GM12875 (cell line): Measurements from ENCODE around the gene KIAA1958.

Experiments used
- H3K4me3 ChIP-seq: one replicate; pipeline ENCODE4 v1.5.1; 2011; ENCODE audit warnings: low read depth, low read length, control low read depth
- TF ChIP-seq, protein P1 (sequence below): IDR thresholded peaks from 2 replicates; pipeline ENCODE4 v1.5.1; 2011; ENCODE audit warnings: low read depth, mild to moderate bottlenecking, control low read depth, inconsistent platforms, low read length, moderate library complexity, borderline replicate concordance; ENCODE audit not compliant: insufficient read depth

Gene KIAA1958

GRCh38 chr9:112599732-112600131 is 113.1 kb downstream of the KIAA1958 start:
- TF ChIP-seq, protein P1, sequence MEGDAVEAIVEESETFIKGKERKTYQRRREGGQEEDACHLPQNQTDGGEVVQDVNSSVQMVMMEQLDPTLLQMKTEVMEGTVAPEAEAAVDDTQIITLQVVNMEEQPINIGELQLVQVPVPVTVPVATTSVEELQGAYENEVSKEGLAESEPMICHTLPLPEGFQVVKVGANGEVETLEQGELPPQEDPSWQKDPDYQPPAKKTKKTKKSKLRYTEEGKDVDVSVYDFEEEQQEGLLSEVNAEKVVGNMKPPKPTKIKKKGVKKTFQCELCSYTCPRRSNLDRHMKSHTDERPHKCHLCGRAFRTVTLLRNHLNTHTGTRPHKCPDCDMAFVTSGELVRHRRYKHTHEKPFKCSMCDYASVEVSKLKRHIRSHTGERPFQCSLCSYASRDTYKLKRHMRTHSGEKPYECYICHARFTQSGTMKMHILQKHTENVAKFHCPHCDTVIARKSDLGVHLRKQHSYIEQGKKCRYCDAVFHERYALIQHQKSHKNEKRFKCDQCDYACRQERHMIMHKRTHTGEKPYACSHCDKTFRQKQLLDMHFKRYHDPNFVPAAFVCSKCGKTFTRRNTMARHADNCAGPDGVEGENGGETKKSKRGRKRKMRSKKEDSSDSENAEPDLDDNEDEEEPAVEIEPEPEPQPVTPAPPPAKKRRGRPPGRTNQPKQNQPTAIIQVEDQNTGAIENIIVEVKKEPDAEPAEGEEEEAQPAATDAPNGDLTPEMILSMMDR: no peak

GRCh38 chr9:112601636-112602035 is 115.0 kb downstream of the KIAA1958 start:
- TF ChIP-seq, protein P1: no peak

More at GRCh38 chr9:112599732-112600131, 113.1 kb downstream of the KIAA1958 start:
- H3K4me3 ChIP-seq: no peak overlapping the region

GRCh38 chr9:112604790-112605189 is 118.2 kb downstream of the KIAA1958 start:
- TF ChIP-seq, protein P1: no peak
- no peak overlapping the region for H3K4me3 ChIP-seq

More at GRCh38 chr9:112601636-112602035, 115.0 kb downstream of the KIAA1958 start:
- no peak overlapping the region for H3K4me3 ChIP-seq

DNA sequence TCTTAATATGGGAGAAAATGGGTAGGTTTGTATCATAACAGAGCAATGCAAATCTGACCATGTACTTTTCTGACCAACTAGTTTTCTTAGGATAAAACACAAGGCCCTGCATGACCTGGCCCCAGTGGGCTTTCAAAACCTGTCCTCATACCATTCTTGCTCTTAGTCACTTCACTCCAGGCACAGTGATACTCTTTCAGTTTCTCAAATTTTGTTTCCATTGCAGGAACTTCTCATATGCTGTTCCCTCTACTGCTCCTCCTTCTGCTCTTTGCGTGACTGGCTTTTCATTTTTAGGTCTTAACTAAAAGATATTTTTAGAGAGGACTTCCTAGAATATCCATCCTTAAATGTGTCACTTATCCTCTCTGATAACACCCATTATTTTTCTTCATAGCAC is 118.9 kb downstream of the KIAA1958 start:
- TF ChIP-seq, protein P1: no peak
- H3K4me3 ChIP-seq: no peak overlapping the region

- TF ChIP-seq, protein P1: no peak
- H3K4me3 ChIP-seq: no peak overlapping the region
These were observed 119.5 kb downstream of the KIAA1958 start for GRCh38 chr9:112605963-112606699.

DNA sequence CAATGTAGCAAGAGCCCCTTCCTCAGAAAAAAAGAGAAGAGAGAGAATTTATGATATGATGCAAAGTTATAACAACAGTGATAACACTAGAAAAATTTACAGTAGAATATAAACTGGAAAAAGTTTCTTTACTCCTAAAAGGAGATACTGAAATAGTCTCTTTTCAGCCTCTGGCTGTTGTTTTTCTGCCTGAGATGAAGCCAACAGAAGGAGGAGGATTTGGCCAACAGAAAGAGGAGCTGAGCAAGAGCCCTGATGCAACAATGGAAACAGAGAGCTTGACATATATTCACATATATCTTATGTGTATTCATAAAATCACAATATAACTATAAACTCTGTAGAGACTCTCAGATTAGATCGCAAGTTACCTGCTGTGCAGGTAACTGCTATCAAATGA is 122.2 kb downstream of the KIAA1958 start:
- TF ChIP-seq, protein P1: no peak
- no peak overlapping the region for H3K4me3 ChIP-seq
